ENCODE data around the gene GPC3.

- no peak for TF ChIP-seq POLR2AphosphoS5 (IDR thresholded peaks at IDR 0.05; ENCODE audit: low read depth, low read length)
- no peak for TF ChIP-seq POLR2A (IDR thresholded peaks at IDR 0.05; ENCODE audit: low read depth, low read length)
- TF ChIP-seq TAF1 (IDR thresholded peaks at IDR 0.05; ENCODE audit: borderline replicate concordance, low read depth, low read length): no peak
These were observed 116.1 kb downstream of the GPC3 start for GRCh38 chrX:133869270-133869669.
